GM19043 (cell line): Measurements from ENCODE around the gene APOBEC3G.

Experiments used
- ATAC-seq: cut with Tn5 transposase; IDR thresholded peaks from one replicate; pipeline ENCODE4 v1.9.1; 2021; ENCODE audit warnings: low read depth; ENCODE audit not compliant: unreplicated experiment

Gene APOBEC3G

GRCh38 chr22:39117585-39118191 lies 40.6 kb downstream of the APOBEC3G start:
- ATAC-seq, result no peak

- ATAC-seq, result no peak
Measured at GRCh38 chr22:39120983-39121382, 43.9 kb downstream of the APOBEC3G start.

- no peak for ATAC-seq
Measured at GRCh38 chr22:39122772-39123470, 45.8 kb downstream of the APOBEC3G start.

- no peak for ATAC-seq
Measured at GRCh38 chr22:39123751-39124581, 46.9 kb downstream of the APOBEC3G start.

- ATAC-seq, result no peak
Measured at GRCh38 chr22:39125622-39126021, 48.5 kb downstream of the APOBEC3G start.

GRCh38 chr22:39128508-39128907 lies 51.4 kb downstream of the APOBEC3G start:
- no peak for ATAC-seq

- no peak for ATAC-seq
Measured at GRCh38 chr22:39129081-39129480, 52.0 kb downstream of the APOBEC3G start.

- no peak for ATAC-seq
Measured at GRCh38 chr22:39129746-39130145, 52.7 kb downstream of the APOBEC3G start.

- no peak for ATAC-seq
Measured at GRCh38 chr22:39130152-39130704, 53.2 kb downstream of the APOBEC3G start.

- ATAC-seq, result no peak
Measured at GRCh38 chr22:39130892-39131855, 54.1 kb downstream of the APOBEC3G start.

- no peak for ATAC-seq
Measured at GRCh38 chr22:39132281-39132680, 55.2 kb downstream of the APOBEC3G start.

GRCh38 chr22:39132871-39133524 lies 55.9 kb downstream of the APOBEC3G start:
- ATAC-seq, result no peak

GRCh38 chr22:39133871-39134270 lies 56.8 kb downstream of the APOBEC3G start:
- no peak for ATAC-seq

- ATAC-seq, result no peak
Measured at GRCh38 chr22:39134366-39135091, 57.5 kb downstream of the APOBEC3G start.

- no peak for ATAC-seq
Measured at GRCh38 chr22:39135092-39135896, 58.2 kb downstream of the APOBEC3G start.

GRCh38 chr22:39136317-39136716 lies 59.2 kb downstream of the APOBEC3G start:
- ATAC-seq, result no peak
